GM23338 (cell line): ENCODE measurements around the gene HSCB.
"Not testable (repeated sequence)": the region's sequence is repeated elsewhere in the genome, so short reads cannot be mapped to it uniquely, and the experiment has no call there.

Experiments used
- EZH2 ChIP-seq: fragments of 200-600 bp; sonication (generic); IDR thresholded peaks from one replicate; pipeline ENCODE4 v1.8.0; 2017; ENCODE audit warnings: antibody characterized with exemption, mild to moderate bottlenecking, low read depth; ENCODE audit not compliant: unreplicated experiment
- EZH2phosphoT487 ChIP-seq: fragments of 200-600 bp; sonication (generic); IDR thresholded peaks from one replicate; pipeline ENCODE4 v1.8.1; 2018; ENCODE audit warnings: antibody characterized with exemption; ENCODE audit not compliant: unreplicated experiment
- JUNB ChIP-seq: IDR thresholded peaks from one replicate; pipeline ENCODE4 v1.6.1; 2016; ENCODE audit warnings: antibody characterized with exemption; ENCODE audit not compliant: unreplicated experiment
- NANOG ChIP-seq: IDR thresholded peaks from 2 replicates; pipeline ENCODE4 v1.6.1; 2016; ENCODE audit warnings: antibody characterized with exemption, borderline replicate concordance
- POLR2AphosphoS5 ChIP-seq: IDR thresholded peaks from 2 replicates; pipeline ENCODE4 v1.6.1; 2016; ENCODE audit warnings: antibody characterized with exemption, low read depth
- STAT1 ChIP-seq: IDR thresholded peaks from one replicate; pipeline ENCODE4 v1.6.1; 2016; ENCODE audit warnings: antibody characterized with exemption; ENCODE audit not compliant: unreplicated experiment
- TF ChIP-seq, protein P1 (sequence below), 2 experiments: fragments of 200-600 bp in 1 of 2; sonication (generic) in 1 of 2; conservative IDR thresholded peaks; 2 replicates each; pipeline versions ENCODE4 v1.5.1 to v1.6.1; 2016 to 2017; ENCODE audit warnings: antibody characterized with exemption in 2 of 2, low read depth in 2 of 2, mild to moderate bottlenecking in 2 of 2, moderate library complexity in 1 of 2
- TF ChIP-seq, protein P2 (sequence below): IDR thresholded peaks from one replicate; pipeline ENCODE4 v1.6.1; 2018; ENCODE audit warnings: antibody characterized with exemption; ENCODE audit not compliant: unreplicated experiment

DNA sequence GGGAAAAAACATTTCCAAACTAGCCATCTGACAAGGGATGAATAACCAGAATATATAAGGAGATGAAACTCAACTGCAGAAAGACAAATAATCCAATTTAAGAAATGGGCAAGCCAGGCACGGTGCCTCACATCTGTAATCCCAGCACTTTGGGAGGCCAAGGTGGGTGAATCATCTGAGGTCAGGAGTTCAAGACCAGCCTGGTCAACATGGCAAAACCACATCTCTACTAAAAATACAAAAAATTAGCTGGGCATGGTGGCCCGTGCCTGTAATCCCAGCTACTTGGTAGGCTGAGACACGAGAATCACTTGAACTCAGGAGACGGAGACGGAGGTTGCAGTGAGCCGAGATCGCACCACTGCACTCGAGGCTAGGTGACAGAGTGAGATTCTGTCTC, 3.0 kb upstream of the HSCB start:
- TF ChIP-seq, protein P1, sequence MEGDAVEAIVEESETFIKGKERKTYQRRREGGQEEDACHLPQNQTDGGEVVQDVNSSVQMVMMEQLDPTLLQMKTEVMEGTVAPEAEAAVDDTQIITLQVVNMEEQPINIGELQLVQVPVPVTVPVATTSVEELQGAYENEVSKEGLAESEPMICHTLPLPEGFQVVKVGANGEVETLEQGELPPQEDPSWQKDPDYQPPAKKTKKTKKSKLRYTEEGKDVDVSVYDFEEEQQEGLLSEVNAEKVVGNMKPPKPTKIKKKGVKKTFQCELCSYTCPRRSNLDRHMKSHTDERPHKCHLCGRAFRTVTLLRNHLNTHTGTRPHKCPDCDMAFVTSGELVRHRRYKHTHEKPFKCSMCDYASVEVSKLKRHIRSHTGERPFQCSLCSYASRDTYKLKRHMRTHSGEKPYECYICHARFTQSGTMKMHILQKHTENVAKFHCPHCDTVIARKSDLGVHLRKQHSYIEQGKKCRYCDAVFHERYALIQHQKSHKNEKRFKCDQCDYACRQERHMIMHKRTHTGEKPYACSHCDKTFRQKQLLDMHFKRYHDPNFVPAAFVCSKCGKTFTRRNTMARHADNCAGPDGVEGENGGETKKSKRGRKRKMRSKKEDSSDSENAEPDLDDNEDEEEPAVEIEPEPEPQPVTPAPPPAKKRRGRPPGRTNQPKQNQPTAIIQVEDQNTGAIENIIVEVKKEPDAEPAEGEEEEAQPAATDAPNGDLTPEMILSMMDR (conservative IDR thresholded peaks at IDR 0.05; ENCODE audit: low read depth in 2 of 2), result not testable (repeated sequence)
- TF ChIP-seq POLR2AphosphoS5, JUNB, EZH2, STAT1, EZH2phosphoT487, NANOG: not testable (repeated sequence)
- TF ChIP-seq, protein P2, sequence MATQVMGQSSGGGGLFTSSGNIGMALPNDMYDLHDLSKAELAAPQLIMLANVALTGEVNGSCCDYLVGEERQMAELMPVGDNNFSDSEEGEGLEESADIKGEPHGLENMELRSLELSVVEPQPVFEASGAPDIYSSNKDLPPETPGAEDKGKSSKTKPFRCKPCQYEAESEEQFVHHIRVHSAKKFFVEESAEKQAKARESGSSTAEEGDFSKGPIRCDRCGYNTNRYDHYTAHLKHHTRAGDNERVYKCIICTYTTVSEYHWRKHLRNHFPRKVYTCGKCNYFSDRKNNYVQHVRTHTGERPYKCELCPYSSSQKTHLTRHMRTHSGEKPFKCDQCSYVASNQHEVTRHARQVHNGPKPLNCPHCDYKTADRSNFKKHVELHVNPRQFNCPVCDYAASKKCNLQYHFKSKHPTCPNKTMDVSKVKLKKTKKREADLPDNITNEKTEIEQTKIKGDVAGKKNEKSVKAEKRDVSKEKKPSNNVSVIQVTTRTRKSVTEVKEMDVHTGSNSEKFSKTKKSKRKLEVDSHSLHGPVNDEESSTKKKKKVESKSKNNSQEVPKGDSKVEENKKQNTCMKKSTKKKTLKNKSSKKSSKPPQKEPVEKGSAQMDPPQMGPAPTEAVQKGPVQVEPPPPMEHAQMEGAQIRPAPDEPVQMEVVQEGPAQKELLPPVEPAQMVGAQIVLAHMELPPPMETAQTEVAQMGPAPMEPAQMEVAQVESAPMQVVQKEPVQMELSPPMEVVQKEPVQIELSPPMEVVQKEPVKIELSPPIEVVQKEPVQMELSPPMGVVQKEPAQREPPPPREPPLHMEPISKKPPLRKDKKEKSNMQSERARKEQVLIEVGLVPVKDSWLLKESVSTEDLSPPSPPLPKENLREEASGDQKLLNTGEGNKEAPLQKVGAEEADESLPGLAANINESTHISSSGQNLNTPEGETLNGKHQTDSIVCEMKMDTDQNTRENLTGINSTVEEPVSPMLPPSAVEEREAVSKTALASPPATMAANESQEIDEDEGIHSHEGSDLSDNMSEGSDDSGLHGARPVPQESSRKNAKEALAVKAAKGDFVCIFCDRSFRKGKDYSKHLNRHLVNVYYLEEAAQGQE, result not testable (repeated sequence)
